Fibroblast of lung (primary cell): ENCODE data around the gene NFATC2. TPM values are rescaled to one million over a fixed set of nuclear protein-coding genes. Genes with fewer than 3 reads are reported as not detected.
"Not testable (repeated sequence)": the region's sequence is repeated elsewhere in the genome, so short reads cannot be mapped to it uniquely, and the experiment has no call there.

Experiments
- DNase-seq, 2 donors: peaks; one replicate each; pipeline versions ENCODE4 v3.0.0 to v3.0.0-alpha.2; 2010; ENCODE audit warnings: low read depth in 2 of 2
- H2AFZ ChIP-seq: 2 replicates; pipeline ENCODE4 v1.5.1; 2012; ENCODE audit warnings: low read length, control low read depth, inconsistent platforms
- H3K27ac ChIP-seq: 2 replicates; pipeline ENCODE4 v1.5.1; 2011; ENCODE audit warnings: low read length, control low read depth; ENCODE audit not compliant: insufficient read depth
- H3K27me3 ChIP-seq: 2 replicates; pipeline ENCODE4 v1.5.1; 2011; ENCODE audit warnings: mild to moderate bottlenecking, low read length; ENCODE audit not compliant: control insufficient read depth, insufficient read depth
- H3K36me3 ChIP-seq: 2 replicates; pipeline ENCODE4 v1.5.1; 2011; ENCODE audit warnings: low read length; ENCODE audit not compliant: control insufficient read depth, insufficient read depth
- H3K4me1 ChIP-seq: 2 replicates; pipeline ENCODE4 v1.5.1; 2011; ENCODE audit warnings: low read length; ENCODE audit not compliant: control insufficient read depth, insufficient read depth; ENCODE audit errors: extremely low read depth
- H3K4me2 ChIP-seq: 2 replicates; pipeline ENCODE4 v1.5.1; 2011; ENCODE audit warnings: low read length, control low read depth; ENCODE audit not compliant: insufficient read depth; ENCODE audit errors: extremely low read depth
- H3K4me3 ChIP-seq, 4 experiments: fragments of 200-600 bp in 1 of 4; sonication (generic) in 1 of 4; replicated peaks in 1 of 4; 2 replicates each; pipeline ENCODE4 v1.5.1; 2011 to 2016; ENCODE audit warnings: low read length in 4 of 4, low read depth in 3 of 4, mild to moderate bottlenecking in 3 of 4, control low read depth in 2 of 4, inconsistent platforms in 1 of 4, mixed read lengths in 1 of 4; ENCODE audit not compliant: insufficient read depth in 1 of 4; ENCODE audit errors: control extremely low read depth in 1 of 4
- H3K79me2 ChIP-seq: 2 replicates; pipeline ENCODE4 v1.5.1; 2012; ENCODE audit warnings: mild to moderate bottlenecking, low read length, inconsistent platforms; ENCODE audit not compliant: control insufficient read depth, insufficient read depth
- H3K9ac ChIP-seq: 2 replicates; pipeline ENCODE4 v1.5.1; 2011; ENCODE audit warnings: mild to moderate bottlenecking, low read length, control low read depth; ENCODE audit not compliant: insufficient read depth
- H3K9me3 ChIP-seq: 2 replicates; pipeline ENCODE4 v1.5.1; 2012; ENCODE audit warnings: low read depth, low read length; ENCODE audit not compliant: control insufficient read depth, insufficient read depth
- H4K20me1 ChIP-seq: 2 replicates; pipeline ENCODE4 v1.5.1; 2011; ENCODE audit warnings: low read length; ENCODE audit not compliant: control insufficient read depth, insufficient read depth; ENCODE audit errors: extremely low read depth
- CTCF ChIP-seq, 2 donors: IDR thresholded peaks in 1 of 2; conservative IDR thresholded peaks in 1 of 2; 1 replicate in 1 of 2; 2 replicates in 1 of 2; pipeline ENCODE4 v1.5.1; 2011 to 2012; ENCODE audit warnings: low read length in 2 of 2, control low read depth in 1 of 2, inconsistent platforms in 1 of 2, low read depth in 1 of 2, mild to moderate bottlenecking in 1 of 2
- EZH2 ChIP-seq: IDR thresholded peaks from 2 replicates; pipeline ENCODE4 v1.5.1; 2012; ENCODE audit warnings: low read length, control low read depth, mild to moderate bottlenecking; ENCODE audit errors: missing control alignments
- polyA plus RNA-seq, 2 donors: library from polyadenylated mRNA; depleted of rRNA in 1 of 2; stranded (reverse) in 1 of 2; unstranded in 1 of 2; fragments of >200 nt; gene quantifications; 2 replicates each; pipeline ENCODE4 v1.2.1, GENCODE V29; 2011 to 2012; ENCODE audit warnings: missing spikeins in 1 of 2
- total RNA-seq: library from RNA; depleted of rRNA; stranded (reverse); fragments of >200 nt; gene quantifications from 2 replicates; pipeline ENCODE4 v1.2.1, GENCODE V29; 2014

Gene NFATC2
- total and polyA plus RNA-seq, 2 donors (not counting 1 experiment from before 2014, with no cell fraction given) = 0.50 to 1.2 TPM

- Histone ChIP-seq H3K9ac (no peak overlapping the region), H4K20me1 (no peaks in the 10 kb centered on the region), H2AFZ (no peak overlapping the region), H3K79me2 (no peaks in the 10 kb centered on the region), H3K4me1 (peaks cover 4% of the 10 kb centered on the region), H3K27ac (no peak overlapping the region), H3K36me3 (no peaks in the 10 kb centered on the region), H3K27me3 (no peaks in the 10 kb centered on the region), H3K9me3 (no peaks in the 10 kb centered on the region), H3K4me2 (no peak overlapping the region), H3K4me3 (no peak overlapping the region)
- TF ChIP-seq EZH2 (no peak), CTCF (conservative IDR thresholded peaks at IDR 0.05 in 1 of 2, IDR thresholded peaks at IDR 0.05 in 1 of 2; ENCODE audit: low read depth in 1 of 2, low read length in 2 of 2) (no peak)
- DNase-seq = no peak
Measured at GRCh38 chr20:51463560-51463959, 79.0 kb downstream of the NFATC2 start.

GRCh38 chr20:51462566-51463276, 79.8 kb downstream of the NFATC2 start:
- H3K27me3 ChIP-seq = no peaks in the 10 kb centered on the region
- peak; percentile 70 to 80 for DNase-seq
- no peak overlapping the region for H3K4me2 ChIP-seq
- no peaks in the 10 kb centered on the region for H3K36me3 ChIP-seq
- no peaks in the 10 kb centered on the region for H3K79me2 ChIP-seq
- TF ChIP-seq CTCF (conservative IDR thresholded peaks at IDR 0.05 in 1 of 2, IDR thresholded peaks at IDR 0.05 in 1 of 2; ENCODE audit: low read depth in 1 of 2, low read length in 2 of 2) (no peak), EZH2 (no peak)
- no peak overlapping the region for H3K9ac ChIP-seq
- no peaks in the 10 kb centered on the region for H3K9me3 ChIP-seq
- no peaks in the 10 kb centered on the region for H4K20me1 ChIP-seq
- no peak overlapping the region for H3K27ac ChIP-seq
- H3K4me3 ChIP-seq = no peak overlapping the region
- no peak overlapping the region for H2AFZ ChIP-seq
- peaks cover 4% of the 10 kb centered on the region for H3K4me1 ChIP-seq

GRCh38 chr20:51461846-51462245, 80.7 kb downstream of the NFATC2 start:
- H3K4me3 ChIP-seq, H3K79me2 ChIP-seq, H4K20me1 ChIP-seq, H2AFZ ChIP-seq, DNase-seq, H3K36me3 ChIP-seq, H3K27ac ChIP-seq, H3K9ac ChIP-seq, H3K27me3 ChIP-seq, H3K4me1 ChIP-seq, H3K4me2 ChIP-seq, H3K9me3 ChIP-seq: not testable (repeated sequence)
